ENCODE results near the gene PLA2G5.
"Not testable (repeated sequence)": the region's sequence is repeated elsewhere in the genome, so short reads cannot be mapped to it uniquely, and the experiment has no call there.

Gene PLA2G5

GRCh38 chr1:20051218-20051829 is 18.7 kb upstream of the PLA2G5 start:
- no peak for TF ChIP-seq CTCF (IDR thresholded peaks at IDR 0.05; ENCODE audit: control insufficient read depth, extremely low read depth, insufficient read depth)

GRCh38 chr1:20052386-20052785 is 17.6 kb upstream of the PLA2G5 start:
- DNase-seq (ENCODE audit: low read depth) = no peak
- no peak for TF ChIP-seq CTCF (IDR thresholded peaks at IDR 0.05; ENCODE audit: control insufficient read depth, extremely low read depth, insufficient read depth)
- H3K4me3 ChIP-seq (ENCODE audit: low read depth, low read length) = no peak overlapping the region

More at GRCh38 chr1:20051218-20051829, 18.7 kb upstream of the PLA2G5 start:
- no peak overlapping the region for H3K4me3 ChIP-seq (ENCODE audit: low read depth, low read length)
- no peak for DNase-seq (ENCODE audit: low read depth)

GRCh38 chr1:20057886-20058420 is 12.0 kb upstream of the PLA2G5 start:
- DNase-seq (ENCODE audit: low read depth) = no peak
- TF ChIP-seq CTCF (IDR thresholded peaks at IDR 0.05; ENCODE audit: control insufficient read depth, extremely low read depth, insufficient read depth) = no peak
- no peak overlapping the region for H3K4me3 ChIP-seq (ENCODE audit: low read depth, low read length)

GRCh38 chr1:20058531-20058930 is 11.5 kb upstream of the PLA2G5 start:
- DNase-seq (ENCODE audit: low read depth) = no peak
- H3K4me3 ChIP-seq (ENCODE audit: low read depth, low read length) = no peak overlapping the region
- TF ChIP-seq CTCF (IDR thresholded peaks at IDR 0.05; ENCODE audit: control insufficient read depth, extremely low read depth, insufficient read depth) = no peak

GRCh38 chr1:20059847-20060246 is 10.1 kb upstream of the PLA2G5 start:
- H3K4me3 ChIP-seq (ENCODE audit: low read depth, low read length) = no peak overlapping the region
- TF ChIP-seq CTCF (IDR thresholded peaks at IDR 0.05; ENCODE audit: control insufficient read depth, extremely low read depth, insufficient read depth) = no peak
- DNase-seq (ENCODE audit: low read depth) = no peak

- not testable (repeated sequence) for DNase-seq (ENCODE audit: low read depth); H3K4me3 ChIP-seq (ENCODE audit: low read depth, low read length)
Observed at GRCh38 chr1:20060791-20061190, 9.2 kb upstream of the PLA2G5 start.

GRCh38 chr1:20061866-20062265 is 8.1 kb upstream of the PLA2G5 start:
- no peak for DNase-seq (ENCODE audit: low read depth)
- no peak for TF ChIP-seq CTCF (IDR thresholded peaks at IDR 0.05; ENCODE audit: control insufficient read depth, extremely low read depth, insufficient read depth)
- no peak overlapping the region for H3K4me3 ChIP-seq (ENCODE audit: low read depth, low read length)

Measured in LNCaP clone FGC (cell line).